HUES48 (cell line): ENCODE data around the gene NFKBIB.

ENCODE experiments used
- H3K27ac ChIP-seq: one replicate; pipeline ENCODE4 v1.7.0; 2013; ENCODE audit warnings: low read depth, low read length, inconsistent platforms
- H3K27me3 ChIP-seq: 2 replicates; pipeline ENCODE4 v1.6.1; 2013; ENCODE audit warnings: mild to moderate bottlenecking, low read length; ENCODE audit not compliant: control insufficient read depth, insufficient read depth
- H3K36me3 ChIP-seq: 2 replicates; pipeline ENCODE4 v1.6.1; 2013; ENCODE audit warnings: low read length; ENCODE audit not compliant: control insufficient read depth, insufficient read depth
- H3K4me1 ChIP-seq: 2 replicates; pipeline ENCODE4 v1.6.1; 2013; ENCODE audit warnings: mild to moderate bottlenecking, low read length; ENCODE audit not compliant: control insufficient read depth, insufficient read depth
- H3K4me3 ChIP-seq: 2 replicates; pipeline ENCODE4 v1.5.1; 2013; ENCODE audit warnings: mild to moderate bottlenecking, low read depth, low read length
- H3K9ac ChIP-seq: 2 replicates; pipeline ENCODE4 v1.6.1; 2013; ENCODE audit warnings: mild to moderate bottlenecking, low read depth, low read length, moderate library complexity
- H3K9me3 ChIP-seq: 2 replicates; pipeline ENCODE4 v1.6.1; 2013; ENCODE audit warnings: low read length; ENCODE audit not compliant: control insufficient read depth, insufficient read depth

The NFKBIB gene

DNA sequence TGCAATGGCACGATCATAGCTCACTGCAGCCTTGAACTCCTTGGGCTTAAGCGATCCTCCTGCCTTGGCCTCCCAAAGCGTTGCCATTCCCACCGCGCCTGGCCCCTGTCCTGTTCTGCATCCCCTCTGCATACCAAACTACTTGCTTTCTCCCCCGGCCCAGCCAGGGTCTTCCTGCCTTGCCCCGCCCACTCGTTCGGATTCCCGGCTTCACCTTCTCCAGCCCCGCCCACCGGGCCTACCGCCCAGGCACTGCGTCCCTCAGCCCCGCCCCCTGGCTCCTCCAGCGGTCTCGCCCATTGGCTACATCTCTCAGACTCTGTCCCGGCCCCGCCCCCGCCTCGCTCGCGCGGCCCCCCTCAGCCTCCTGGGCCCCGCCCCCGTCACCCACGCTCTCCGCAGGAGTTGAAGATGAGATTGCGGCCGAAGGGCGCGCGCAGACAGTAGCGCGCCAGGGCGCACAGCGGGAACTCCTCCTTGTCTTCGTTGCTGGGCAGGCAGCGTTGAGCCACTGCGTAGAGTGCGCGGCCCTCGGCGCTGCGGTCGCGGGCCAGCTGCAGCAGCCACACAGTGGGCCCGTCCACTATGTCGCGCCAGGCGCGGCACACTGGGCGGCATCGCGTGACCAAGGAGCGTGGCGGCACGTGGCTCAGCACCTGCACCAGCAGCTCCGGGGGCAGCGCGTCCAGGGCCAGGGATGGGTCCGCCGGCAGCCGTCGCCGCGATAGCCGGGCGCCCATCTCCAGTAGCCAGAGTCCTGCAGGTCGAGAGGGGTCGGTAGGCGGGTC, 50.0 kb downstream of the NFKBIB start:
- H3K9ac ChIP-seq = peak overlapping the region; percentile 41; the same call in 1 of the 2 replicates
- H3K27me3 ChIP-seq = no peaks in the 10 kb centered on the region
- peak overlapping the region; percentile 75 for H3K4me3 ChIP-seq
- H3K9me3 ChIP-seq = no peaks in the 10 kb centered on the region
- no peak overlapping the region for H3K27ac ChIP-seq
- 0 out of 2 replicates have a peak, but pooled peaks cover 2% of the 10 kb centered on the region for H3K4me1 ChIP-seq
- peaks cover 8% of the 10 kb centered on the region; the same call in 1 of the 2 replicates for H3K36me3 ChIP-seq

DNA sequence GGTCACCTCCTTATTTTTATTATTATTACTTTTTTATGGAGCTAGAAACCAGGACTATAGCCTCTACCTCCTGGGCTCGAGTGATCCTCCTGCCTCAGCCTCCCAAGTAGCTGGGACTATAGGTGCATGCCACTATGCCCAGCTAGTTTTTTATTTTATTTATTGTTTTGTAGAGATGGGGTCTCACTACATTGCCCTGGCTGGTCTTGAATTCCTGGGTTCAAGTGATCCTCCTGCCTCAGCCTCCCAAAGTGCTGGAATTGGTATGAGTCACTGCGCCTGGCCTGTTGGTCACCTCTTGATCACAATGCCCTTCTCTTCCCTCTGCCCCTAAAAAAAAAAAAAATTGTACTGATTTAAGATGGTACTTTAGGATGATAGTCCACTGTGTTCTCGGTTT, 51.4 kb downstream of the NFKBIB start:
- Histone ChIP-seq H3K4me3 (no peak overlapping the region), H3K36me3 (peaks cover 3% of the 10 kb centered on the region; the same call in 1 of the 2 replicates), H3K9me3 (no peaks in the 10 kb centered on the region), H3K9ac (no peak overlapping the region), H3K27me3 (no peaks in the 10 kb centered on the region), H3K4me1 (0 out of 2 replicates have a peak, but pooled peaks cover 2% of the 10 kb centered on the region), H3K27ac (no peak overlapping the region)

- H3K9me3 ChIP-seq = no peaks in the 10 kb centered on the region
- H3K9ac ChIP-seq = no peak overlapping the region
- H3K4me1 ChIP-seq = 0 out of 2 replicates have a peak, but pooled peaks cover 2% of the 10 kb centered on the region
- no peak overlapping the region for H3K27ac ChIP-seq
- H3K36me3 ChIP-seq = no peaks in the 10 kb centered on the region
- no peak overlapping the region for H3K4me3 ChIP-seq
- no peaks in the 10 kb centered on the region for H3K27me3 ChIP-seq
These were observed 52.8 kb downstream of the NFKBIB start for GRCh38 chr19:38952395-38953165.

DNA sequence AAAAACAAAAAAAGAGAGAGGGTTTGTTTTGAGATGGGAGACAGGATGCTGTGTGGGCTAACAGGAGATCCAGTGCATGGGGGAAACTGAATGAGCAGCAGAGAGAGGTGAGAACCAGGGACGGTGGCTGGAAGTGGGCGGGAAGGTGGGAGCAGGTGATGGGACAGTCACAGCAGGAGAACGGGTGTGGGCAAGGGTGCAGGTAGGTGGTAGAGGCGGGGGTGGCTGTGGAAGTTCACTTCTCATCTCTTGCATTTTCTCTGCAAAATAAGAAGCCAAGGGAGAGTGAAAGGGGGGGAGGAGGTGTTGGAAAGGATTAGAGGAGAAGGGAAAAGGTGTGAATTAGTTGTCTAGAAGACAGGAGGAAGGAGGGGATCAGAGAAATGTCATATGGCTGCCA, 53.9 kb downstream of the NFKBIB start:
- no peaks in the 10 kb centered on the region for H3K9me3 ChIP-seq
- H3K4me1 ChIP-seq = 0 out of 2 replicates have a peak, but pooled peaks cover 2% of the 10 kb centered on the region
- H3K27me3 ChIP-seq = no peaks in the 10 kb centered on the region

GRCh38 chr19:38956264-38956663, 56.5 kb downstream of the NFKBIB start:
- Histone ChIP-seq H3K4me3 (no peak overlapping the region), H3K36me3 (peaks cover 4% of the 10 kb centered on the region; the same call in 1 of the 2 replicates), H3K9me3 (no peaks in the 10 kb centered on the region), H3K4me1 (no peaks in the 10 kb centered on the region), H3K9ac (no peak overlapping the region), H3K27me3 (no peaks in the 10 kb centered on the region), H3K27ac (no peak overlapping the region)

More for the DNA sequence above, 53.9 kb downstream of the NFKBIB start:
- H3K4me3 ChIP-seq = no peak overlapping the region
- H3K27ac ChIP-seq = no peak overlapping the region
- no peak overlapping the region for H3K9ac ChIP-seq
- H3K36me3 ChIP-seq = peaks cover 4% of the 10 kb centered on the region; the same call in 1 of the 2 replicates

DNA sequence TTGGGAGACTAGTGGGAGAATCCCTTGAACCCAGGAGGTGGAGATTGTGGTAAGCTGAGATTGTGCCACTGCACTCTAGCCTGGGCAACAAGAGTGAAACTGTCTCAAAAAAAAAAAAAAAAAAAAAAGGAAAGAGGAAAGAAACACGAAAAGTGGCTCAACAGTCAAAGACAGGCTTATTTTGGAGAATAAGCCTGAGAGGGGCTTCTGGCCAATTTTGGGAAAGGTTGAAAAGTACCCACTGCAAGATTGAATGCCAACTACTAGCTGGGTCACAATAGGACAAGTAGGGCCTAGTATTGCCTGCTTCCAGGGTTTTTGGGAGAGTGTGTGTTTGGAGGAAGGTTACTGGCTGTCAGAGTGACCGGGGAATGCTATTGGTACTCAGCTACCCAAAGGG, 58.5 kb downstream of the NFKBIB start:
- Histone ChIP-seq H3K4me3 (no peak overlapping the region), H3K9ac (no peak overlapping the region), H3K4me1 (peaks cover 3% of the 10 kb centered on the region; the same call in 1 of the 2 replicates), H3K27me3 (no peaks in the 10 kb centered on the region), H3K36me3 (peaks cover 4% of the 10 kb centered on the region; the same call in 1 of the 2 replicates), H3K27ac (no peak overlapping the region), H3K9me3 (no peaks in the 10 kb centered on the region)
